Measurements from ENCODE around the gene ZBTB9. TPM values are rescaled to one million over a fixed set of nuclear protein-coding genes. Genes with fewer than 3 reads are reported as not detected.

The ZBTB9 gene
- polyA plus RNA-seq, 1 experiment = 5.8 TPM

GRCh38 chr6:33433544-33434191 is 20.7 kb upstream of the ZBTB9 start:
- DNase-seq (ENCODE audit: low read depth, low spot score) = no peak
- Histone ChIP-seq H3K27ac (ENCODE audit: low read depth, low read length) (peak overlapping the region; percentile 11), H3K27me3 (ENCODE audit: control insufficient read depth, insufficient read depth, low read length) (no peaks in the 10 kb centered on the region), H3K9me3 (ENCODE audit: control insufficient read depth, insufficient read depth, low read length) (no peaks in the 10 kb centered on the region), H3K4me3 (ENCODE audit: low read depth, low read length) (no peak overlapping the region)
- POLR2A ChIA-PET = interaction anchor here (0.6 kb wide), 1 partner anchor 37 kb away, joined by 5 read pairs; no protein-coding TSS in a partner anchor
- TF ChIP-seq, protein P1, sequence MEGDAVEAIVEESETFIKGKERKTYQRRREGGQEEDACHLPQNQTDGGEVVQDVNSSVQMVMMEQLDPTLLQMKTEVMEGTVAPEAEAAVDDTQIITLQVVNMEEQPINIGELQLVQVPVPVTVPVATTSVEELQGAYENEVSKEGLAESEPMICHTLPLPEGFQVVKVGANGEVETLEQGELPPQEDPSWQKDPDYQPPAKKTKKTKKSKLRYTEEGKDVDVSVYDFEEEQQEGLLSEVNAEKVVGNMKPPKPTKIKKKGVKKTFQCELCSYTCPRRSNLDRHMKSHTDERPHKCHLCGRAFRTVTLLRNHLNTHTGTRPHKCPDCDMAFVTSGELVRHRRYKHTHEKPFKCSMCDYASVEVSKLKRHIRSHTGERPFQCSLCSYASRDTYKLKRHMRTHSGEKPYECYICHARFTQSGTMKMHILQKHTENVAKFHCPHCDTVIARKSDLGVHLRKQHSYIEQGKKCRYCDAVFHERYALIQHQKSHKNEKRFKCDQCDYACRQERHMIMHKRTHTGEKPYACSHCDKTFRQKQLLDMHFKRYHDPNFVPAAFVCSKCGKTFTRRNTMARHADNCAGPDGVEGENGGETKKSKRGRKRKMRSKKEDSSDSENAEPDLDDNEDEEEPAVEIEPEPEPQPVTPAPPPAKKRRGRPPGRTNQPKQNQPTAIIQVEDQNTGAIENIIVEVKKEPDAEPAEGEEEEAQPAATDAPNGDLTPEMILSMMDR (IDR thresholded peaks at IDR 0.05; ENCODE audit: low read depth, low read length) = no peak
- CTCF ChIA-PET = interaction anchor here (1.2 kb wide), 1 partner anchor 43 kb away, joined by 3 read pairs; no protein-coding TSS in a partner anchor

- ChIA-PET POLR2A (no interaction called here), CTCF (no interaction called here)
- H3K27me3 ChIP-seq (ENCODE audit: control insufficient read depth, insufficient read depth, low read length) = no peaks in the 10 kb centered on the region
- H3K27ac ChIP-seq (ENCODE audit: low read depth, low read length) = no peak overlapping the region
- H3K4me3 ChIP-seq (ENCODE audit: low read depth, low read length) = no peak overlapping the region
- DNase-seq (ENCODE audit: low read depth, low spot score) = no peak
- TF ChIP-seq, protein P1 (IDR thresholded peaks at IDR 0.05; ENCODE audit: low read depth, low read length) = no peak
- H3K9me3 ChIP-seq (ENCODE audit: control insufficient read depth, insufficient read depth, low read length) = no peaks in the 10 kb centered on the region
Measured at GRCh38 chr6:33434961-33435360, 19.4 kb upstream of the ZBTB9 start.

- ChIA-PET CTCF (no interaction called here), POLR2A (no interaction called here)
- Histone ChIP-seq H3K4me3 (ENCODE audit: low read depth, low read length) (no peak overlapping the region), H3K27ac (ENCODE audit: low read depth, low read length) (no peak overlapping the region), H3K9me3 (ENCODE audit: control insufficient read depth, insufficient read depth, low read length) (no peaks in the 10 kb centered on the region), H3K27me3 (ENCODE audit: control insufficient read depth, insufficient read depth, low read length) (no peaks in the 10 kb centered on the region)
- TF ChIP-seq, protein P1 (IDR thresholded peaks at IDR 0.05; ENCODE audit: low read depth, low read length) = no peak
- no peak for DNase-seq (ENCODE audit: low read depth, low spot score)
Measured at GRCh38 chr6:33437666-33438065, 16.7 kb upstream of the ZBTB9 start.

GRCh38 chr6:33438978-33439594 is 15.3 kb upstream of the ZBTB9 start:
- no peak for DNase-seq (ENCODE audit: low read depth, low spot score)
- H3K27ac ChIP-seq (ENCODE audit: low read depth, low read length) = no peak overlapping the region
- TF ChIP-seq, protein P1 (IDR thresholded peaks at IDR 0.05; ENCODE audit: low read depth, low read length) = no peak
- ChIA-PET POLR2A (no interaction called here), CTCF (no interaction called here)
- no peak overlapping the region for H3K4me3 ChIP-seq (ENCODE audit: low read depth, low read length)
- no peaks in the 10 kb centered on the region for H3K9me3 ChIP-seq (ENCODE audit: control insufficient read depth, insufficient read depth, low read length)
- H3K27me3 ChIP-seq (ENCODE audit: control insufficient read depth, insufficient read depth, low read length) = no peaks in the 10 kb centered on the region

DNA sequence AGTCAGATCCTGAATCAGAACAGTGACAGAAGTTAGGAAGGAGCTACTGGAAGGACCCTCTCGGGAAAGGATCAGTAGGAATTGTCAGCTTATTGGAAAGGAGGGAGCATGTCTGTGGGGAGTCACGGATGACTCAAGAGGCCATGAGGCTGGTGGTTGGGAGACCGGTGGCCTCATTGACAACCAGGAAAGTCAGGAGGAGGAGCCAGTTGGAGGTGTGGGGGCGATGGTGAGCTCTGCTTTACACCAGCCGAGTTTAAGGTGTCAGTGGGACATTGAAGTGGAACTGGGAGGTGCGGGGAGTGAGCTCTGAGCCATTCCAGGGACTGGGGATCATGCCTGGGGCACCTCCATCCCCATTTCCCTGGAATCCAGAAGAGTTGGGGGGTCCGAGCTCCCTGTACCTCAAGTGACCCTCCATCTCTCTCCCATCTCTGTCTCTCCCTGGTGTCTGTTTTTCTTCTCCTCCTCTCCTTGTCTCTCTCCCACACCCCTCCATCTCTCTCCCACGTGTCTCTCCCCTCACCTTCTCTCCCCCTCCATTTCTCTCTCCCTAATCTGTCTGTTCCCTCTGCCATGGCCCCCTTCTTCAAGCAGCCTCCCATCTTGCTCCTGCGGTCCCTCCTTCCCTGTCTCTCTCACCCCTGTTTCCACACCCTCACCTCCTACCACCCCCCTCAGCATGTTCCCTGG is 14.3 kb upstream of the ZBTB9 start:
- no peak for DNase-seq (ENCODE audit: low read depth, low spot score)
- CTCF ChIA-PET = no interaction called here
- TF ChIP-seq, protein P1 (IDR thresholded peaks at IDR 0.05; ENCODE audit: low read depth, low read length) = no peak
- H3K4me3 ChIP-seq (ENCODE audit: low read depth, low read length) = no peak overlapping the region
- no peaks in the 10 kb centered on the region for H3K27me3 ChIP-seq (ENCODE audit: control insufficient read depth, insufficient read depth, low read length)
- POLR2A ChIA-PET = interaction anchor here (0.8 to 2.0 kb wide), 2 partner anchors 9 to 14 kb away, joined by 3 to 6 read pairs; partner anchors contain the start of gene ZBTB9
- no peak overlapping the region for H3K27ac ChIP-seq (ENCODE audit: low read depth, low read length)
- H3K9me3 ChIP-seq (ENCODE audit: control insufficient read depth, insufficient read depth, low read length) = no peaks in the 10 kb centered on the region

All from AG04450 (cell line).